Measurements from ENCODE around the gene NFATC4.
A peak's percentile ranks its signal among the peaks of the same experiment; 100 is the strongest.

The NFATC4 gene

DNA sequence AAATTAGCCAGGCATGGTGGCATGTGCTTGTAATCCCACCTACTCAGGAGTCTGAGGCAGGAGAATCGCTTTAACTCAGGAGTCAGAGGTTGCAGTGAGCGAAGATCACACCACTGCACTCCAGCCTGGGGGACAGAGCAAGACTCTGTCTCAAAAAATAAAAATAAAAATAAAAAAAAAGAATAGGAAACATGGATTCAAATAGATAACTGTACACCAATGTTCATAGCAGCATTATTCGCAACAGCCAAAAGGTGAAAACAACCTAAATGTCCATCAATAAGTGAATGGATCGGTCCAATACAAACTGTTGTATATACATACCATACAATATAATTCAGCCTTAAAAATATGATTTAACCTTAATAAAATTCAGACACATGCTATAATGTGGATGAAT, 25.1 kb upstream of the NFATC4 start:
- no peaks in the 10 kb centered on the region for H3K36me3 ChIP-seq
- no peaks in the 10 kb centered on the region for H3K27me3 ChIP-seq (ENCODE audit: insufficient read depth, low read depth, severe bottlenecking)
- no peak for DNase-seq
- no peaks in the 10 kb centered on the region for H3K9me3 ChIP-seq (ENCODE audit: severe bottlenecking)
- no peak overlapping the region for H3K4me3 ChIP-seq (ENCODE audit: low read depth, low read length)
- H3K27ac ChIP-seq: no peak overlapping the region
- TF ChIP-seq, protein P1, sequence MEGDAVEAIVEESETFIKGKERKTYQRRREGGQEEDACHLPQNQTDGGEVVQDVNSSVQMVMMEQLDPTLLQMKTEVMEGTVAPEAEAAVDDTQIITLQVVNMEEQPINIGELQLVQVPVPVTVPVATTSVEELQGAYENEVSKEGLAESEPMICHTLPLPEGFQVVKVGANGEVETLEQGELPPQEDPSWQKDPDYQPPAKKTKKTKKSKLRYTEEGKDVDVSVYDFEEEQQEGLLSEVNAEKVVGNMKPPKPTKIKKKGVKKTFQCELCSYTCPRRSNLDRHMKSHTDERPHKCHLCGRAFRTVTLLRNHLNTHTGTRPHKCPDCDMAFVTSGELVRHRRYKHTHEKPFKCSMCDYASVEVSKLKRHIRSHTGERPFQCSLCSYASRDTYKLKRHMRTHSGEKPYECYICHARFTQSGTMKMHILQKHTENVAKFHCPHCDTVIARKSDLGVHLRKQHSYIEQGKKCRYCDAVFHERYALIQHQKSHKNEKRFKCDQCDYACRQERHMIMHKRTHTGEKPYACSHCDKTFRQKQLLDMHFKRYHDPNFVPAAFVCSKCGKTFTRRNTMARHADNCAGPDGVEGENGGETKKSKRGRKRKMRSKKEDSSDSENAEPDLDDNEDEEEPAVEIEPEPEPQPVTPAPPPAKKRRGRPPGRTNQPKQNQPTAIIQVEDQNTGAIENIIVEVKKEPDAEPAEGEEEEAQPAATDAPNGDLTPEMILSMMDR (IDR thresholded peaks at IDR 0.05; ENCODE audit: low read depth, low read length): no peak

DNA sequence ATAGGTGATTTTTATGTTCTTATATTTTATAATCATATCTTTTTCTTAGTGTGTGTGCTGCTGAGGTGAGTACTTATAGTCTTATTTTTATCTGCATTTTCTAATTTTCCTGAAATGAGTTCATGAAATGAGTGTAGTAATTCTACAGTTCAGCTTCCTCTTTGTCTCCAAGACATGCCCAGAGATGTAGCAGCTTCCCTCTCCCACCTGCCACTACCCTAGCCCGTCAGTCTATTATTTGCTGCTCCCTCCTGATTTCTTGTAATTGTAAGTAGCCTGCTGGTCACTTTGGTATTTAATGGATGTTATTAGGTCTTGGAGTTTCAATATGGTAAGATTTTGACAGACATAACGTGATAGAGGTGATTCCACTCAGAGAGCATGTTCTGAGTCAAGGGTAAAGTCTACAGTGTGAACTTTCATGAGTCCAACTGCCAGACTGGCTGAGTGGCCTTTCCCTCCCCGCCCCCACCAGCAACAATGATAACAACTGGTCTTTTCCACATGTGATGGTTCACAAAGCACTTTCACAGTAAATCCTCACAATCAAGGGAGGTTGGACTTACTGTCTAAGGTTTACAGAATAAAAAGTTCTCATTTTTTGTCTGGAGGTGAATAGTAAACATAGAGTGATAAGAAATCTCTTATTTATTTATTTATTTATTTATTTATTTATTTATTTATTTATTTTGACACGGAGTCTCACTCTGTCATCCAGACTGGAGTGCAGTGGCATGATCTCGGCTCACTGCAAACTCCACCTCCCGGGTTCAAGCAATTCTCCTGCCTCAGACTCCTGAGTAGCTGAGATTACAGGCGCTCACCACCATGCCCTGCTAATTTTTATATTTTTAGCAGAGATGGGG, 24.0 kb upstream of the NFATC4 start:
- TF ChIP-seq, protein P1 (IDR thresholded peaks at IDR 0.05; ENCODE audit: low read depth, low read length): no peak
- Histone ChIP-seq H3K4me3 (ENCODE audit: low read depth, low read length) (no peak overlapping the region), H3K36me3 (no peaks in the 10 kb centered on the region), H3K27me3 (ENCODE audit: insufficient read depth, low read depth, severe bottlenecking) (no peaks in the 10 kb centered on the region), H3K9me3 (ENCODE audit: severe bottlenecking) (no peaks in the 10 kb centered on the region), H3K27ac (no peak overlapping the region)
- no peak for DNase-seq

DNA sequence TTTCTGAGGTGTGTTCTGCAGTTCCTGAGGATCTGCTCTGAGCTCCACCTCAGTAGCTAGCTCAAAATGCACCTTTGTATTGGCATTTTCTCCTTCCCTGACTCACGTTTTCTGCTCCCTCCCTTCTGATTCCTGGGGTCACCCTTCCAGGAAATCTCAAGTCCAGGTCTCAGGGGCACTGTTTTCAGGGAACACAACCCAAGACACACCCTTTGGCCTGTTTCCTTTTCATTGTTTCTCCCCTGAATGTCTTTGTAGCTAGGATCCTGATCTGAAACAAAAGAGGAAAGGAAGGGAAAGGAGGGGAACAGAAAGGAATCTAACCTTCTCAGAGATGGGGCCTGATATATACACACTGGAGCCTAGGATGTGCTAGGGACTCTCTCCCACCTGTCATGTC, 20.9 kb upstream of the NFATC4 start:
- H3K27me3 ChIP-seq (ENCODE audit: insufficient read depth, low read depth, severe bottlenecking): no peaks in the 10 kb centered on the region
- no peaks in the 10 kb centered on the region for H3K36me3 ChIP-seq

GRCh38 chr14:24348186-24348585, 19.8 kb upstream of the NFATC4 start:
- TF ChIP-seq, protein P1 (IDR thresholded peaks at IDR 0.05; ENCODE audit: low read depth, low read length): no peak
- no peak for DNase-seq
- H3K36me3 ChIP-seq: no peaks in the 10 kb centered on the region
- H3K27me3 ChIP-seq (ENCODE audit: insufficient read depth, low read depth, severe bottlenecking): no peaks in the 10 kb centered on the region
- H3K9me3 ChIP-seq (ENCODE audit: severe bottlenecking): no peaks in the 10 kb centered on the region
- no peak overlapping the region for H3K27ac ChIP-seq
- no peak overlapping the region for H3K4me3 ChIP-seq (ENCODE audit: low read depth, low read length)

More for the DNA sequence above, 20.9 kb upstream of the NFATC4 start:
- Histone ChIP-seq H3K9me3 (ENCODE audit: severe bottlenecking) (no peaks in the 10 kb centered on the region), H3K27ac (no peak overlapping the region), H3K4me3 (ENCODE audit: low read depth, low read length) (no peak overlapping the region)
- no peak for DNase-seq
- TF ChIP-seq, protein P1 (IDR thresholded peaks at IDR 0.05; ENCODE audit: low read depth, low read length): no peak

DNA sequence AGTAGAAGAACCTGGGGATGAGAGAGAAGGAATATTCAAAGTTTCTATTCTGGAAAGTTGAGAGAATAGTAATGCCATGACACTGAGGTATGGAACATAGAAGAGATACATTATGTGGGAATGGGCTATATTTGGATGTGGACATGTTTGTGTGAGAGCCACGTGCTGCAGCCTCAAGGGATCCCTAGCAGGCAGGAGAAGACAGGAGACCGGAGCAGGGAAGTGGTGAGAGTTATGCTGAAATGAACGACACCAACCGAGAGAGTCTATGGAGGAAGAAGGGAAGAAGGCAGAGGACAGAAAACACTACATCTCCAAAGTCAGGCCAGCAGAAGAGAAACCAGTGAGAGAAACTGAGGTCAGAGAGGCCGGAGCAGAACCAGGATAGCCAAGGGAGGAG, 18.2 kb upstream of the NFATC4 start:
- H3K9me3 ChIP-seq (ENCODE audit: severe bottlenecking): no peaks in the 10 kb centered on the region
- no peaks in the 10 kb centered on the region for H3K36me3 ChIP-seq
- no peak for DNase-seq
- TF ChIP-seq, protein P1 (IDR thresholded peaks at IDR 0.05; ENCODE audit: low read depth, low read length): no peak
- no peak overlapping the region for H3K27ac ChIP-seq
- H3K27me3 ChIP-seq (ENCODE audit: insufficient read depth, low read depth, severe bottlenecking): no peaks in the 10 kb centered on the region
- H3K4me3 ChIP-seq (ENCODE audit: low read depth, low read length): no peak overlapping the region

DNA sequence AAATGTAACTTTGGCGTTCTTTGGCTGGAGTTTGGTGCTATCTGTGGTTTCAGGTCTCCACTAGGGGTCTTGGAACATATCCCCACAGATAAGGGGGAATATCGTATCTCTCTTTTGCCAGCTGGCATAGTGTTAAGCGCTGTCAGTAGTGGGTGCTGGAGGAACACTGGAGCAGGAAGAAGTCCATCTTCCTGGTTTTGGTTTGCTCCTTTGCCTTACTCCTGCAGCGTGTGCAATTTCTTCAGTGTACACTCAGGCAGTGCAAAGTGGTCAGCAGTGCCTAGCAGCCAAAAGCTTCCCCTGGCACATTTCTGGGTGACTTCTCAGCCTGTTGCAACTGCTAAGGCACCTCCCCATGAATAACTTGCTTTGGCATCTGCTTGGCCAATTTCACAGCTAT, 16.5 kb upstream of the NFATC4 start:
- H3K36me3 ChIP-seq: no peaks in the 10 kb centered on the region
- no peaks in the 10 kb centered on the region for H3K9me3 ChIP-seq (ENCODE audit: severe bottlenecking)
- H3K27ac ChIP-seq: no peak overlapping the region
- DNase-seq: no peak
- H3K4me3 ChIP-seq (ENCODE audit: low read depth, low read length): no peak overlapping the region
- TF ChIP-seq, protein P1 (IDR thresholded peaks at IDR 0.05; ENCODE audit: low read depth, low read length): 0 out of 2 replicates have a peak, but pooled peaks have one; percentile 2
- H3K27me3 ChIP-seq (ENCODE audit: insufficient read depth, low read depth, severe bottlenecking): no peaks in the 10 kb centered on the region
